ENCODE measurements around the gene SNUPN.
"Not testable (repeated sequence)": the region's sequence is repeated elsewhere in the genome, so short reads cannot be mapped to it uniquely, and the experiment has no call there.

The SNUPN gene

GRCh38 chr15:75631935-75632334, 6.4 kb upstream of the SNUPN start:
- no peak for DNase-seq

- no peak for DNase-seq
Measured at GRCh38 chr15:75622505-75622904, 3.0 kb downstream of the SNUPN start.

- DNase-seq, result no peak
Measured at GRCh38 chr15:75620841-75621391, 4.6 kb downstream of the SNUPN start.

GRCh38 chr15:75620058-75620820, 5.3 kb downstream of the SNUPN start:
- no peak for DNase-seq

GRCh38 chr15:75616766-75617165, 8.8 kb downstream of the SNUPN start:
- no peak for DNase-seq

- no peak for DNase-seq
Measured at GRCh38 chr15:75606711-75607699, 18.5 kb downstream of the SNUPN start.

- DNase-seq, result no peak
Measured at GRCh38 chr15:75606026-75606425, 19.5 kb downstream of the SNUPN start.

- no peak for DNase-seq
Measured at GRCh38 chr15:75599401-75599800, 26.1 kb downstream of the SNUPN start.

GRCh38 chr15:75598361-75598760, 27.2 kb downstream of the SNUPN start:
- no peak for DNase-seq

- peak; percentile 75 for DNase-seq
Measured at GRCh38 chr15:75597667-75598341, 27.7 kb downstream of the SNUPN start.

- DNase-seq, result no peak
Measured at GRCh38 chr15:75596703-75597345, 28.7 kb downstream of the SNUPN start.

GRCh38 chr15:75594276-75594675, 31.2 kb downstream of the SNUPN start:
- no peak for DNase-seq

GRCh38 chr15:75591655-75592364, 33.7 kb downstream of the SNUPN start:
- DNase-seq, result no peak

GRCh38 chr15:75590239-75590638, 35.3 kb downstream of the SNUPN start:
- DNase-seq, result no peak

- DNase-seq, result no peak
Measured at GRCh38 chr15:75589071-75589470, 36.5 kb downstream of the SNUPN start.

GRCh38 chr15:75586422-75586821, 39.1 kb downstream of the SNUPN start:
- DNase-seq, result not testable (repeated sequence)

- no peak for DNase-seq
Measured at GRCh38 chr15:75584121-75584520, 41.4 kb downstream of the SNUPN start.

GRCh38 chr15:75583701-75584100, 41.8 kb downstream of the SNUPN start:
- DNase-seq, result no peak

- not testable (repeated sequence) for DNase-seq
Measured at GRCh38 chr15:75582943-75583342, 42.6 kb downstream of the SNUPN start.

- peak; percentile 90 for DNase-seq
Measured at GRCh38 chr15:75578948-75579920, 46.3 kb downstream of the SNUPN start, which contains the start of gene PTPN9. Gene PTPN9 (minus strand): TSS chr15:75579315. CDS start chr15:75578776, 539 bp downstream.
